HCT116 (cell line): Measurements from ENCODE around the gene PLCB4.

Experiments used
- CTCF ChIP-seq, 3 experiments: fragments of 200-600 bp in 1 of 3; sonication (generic) in 1 of 3; IDR thresholded peaks in 2 of 3; conservative IDR thresholded peaks in 1 of 3; 2 replicates each; pipeline ENCODE4 v1.5.1; 2012 to 2017; ENCODE audit warnings: low read depth in 2 of 3, low read length in 2 of 3, antibody characterized with exemption in 1 of 3, borderline replicate concordance in 1 of 3, control low read depth in 1 of 3, mild to moderate bottlenecking in 1 of 3, mixed read lengths in 1 of 3, mixed run types in 1 of 3, moderate library complexity in 1 of 3; ENCODE audit not compliant: insufficient read depth in 1 of 3
- EZH2phosphoT487 ChIP-seq: fragments of 200-600 bp; IDR thresholded peaks from 2 replicates; pipeline ENCODE4 v1.6.1; 2018; ENCODE audit warnings: antibody characterized with exemption, borderline replicate concordance
- POLR2AphosphoS5 ChIP-seq: IDR thresholded peaks from 2 replicates; pipeline ENCODE4 v1.6.1; 2011; ENCODE audit warnings: mild to moderate bottlenecking, low read depth, low read length, moderate library complexity
- TCF7L2 ChIP-seq: IDR thresholded peaks from 2 replicates; pipeline ENCODE4 v1.7.0; 2011; ENCODE audit warnings: borderline replicate concordance, inconsistent platforms; ENCODE audit not compliant: insufficient read depth, insufficient read length; ENCODE audit errors: extremely low read depth
- TF ChIP-seq, protein P1 (sequence below): IDR thresholded peaks from 2 replicates; pipeline ENCODE4 v1.6.1; 2012; ENCODE audit warnings: low read depth

DNA sequence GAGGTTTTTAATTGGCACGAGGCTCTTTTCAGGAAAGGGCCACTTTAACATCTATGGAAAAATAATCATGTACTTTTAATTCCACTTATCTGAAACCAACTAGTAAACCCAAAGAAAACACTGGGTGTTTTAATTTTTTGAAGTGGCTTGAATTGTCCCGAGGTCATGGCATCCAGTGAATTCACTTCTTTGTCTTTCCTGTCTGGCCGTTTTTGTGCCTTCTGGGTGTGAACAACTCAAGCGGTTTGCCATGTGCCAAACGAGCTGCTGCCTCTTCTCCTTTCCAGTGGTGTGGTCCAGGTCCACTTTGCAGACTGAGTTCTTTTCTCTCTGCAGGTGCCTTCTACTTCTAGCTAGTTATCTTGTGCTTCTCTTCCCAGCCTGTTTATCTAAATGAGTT is 117.5 kb downstream of the PLCB4 start:
- TF ChIP-seq, protein P1, sequence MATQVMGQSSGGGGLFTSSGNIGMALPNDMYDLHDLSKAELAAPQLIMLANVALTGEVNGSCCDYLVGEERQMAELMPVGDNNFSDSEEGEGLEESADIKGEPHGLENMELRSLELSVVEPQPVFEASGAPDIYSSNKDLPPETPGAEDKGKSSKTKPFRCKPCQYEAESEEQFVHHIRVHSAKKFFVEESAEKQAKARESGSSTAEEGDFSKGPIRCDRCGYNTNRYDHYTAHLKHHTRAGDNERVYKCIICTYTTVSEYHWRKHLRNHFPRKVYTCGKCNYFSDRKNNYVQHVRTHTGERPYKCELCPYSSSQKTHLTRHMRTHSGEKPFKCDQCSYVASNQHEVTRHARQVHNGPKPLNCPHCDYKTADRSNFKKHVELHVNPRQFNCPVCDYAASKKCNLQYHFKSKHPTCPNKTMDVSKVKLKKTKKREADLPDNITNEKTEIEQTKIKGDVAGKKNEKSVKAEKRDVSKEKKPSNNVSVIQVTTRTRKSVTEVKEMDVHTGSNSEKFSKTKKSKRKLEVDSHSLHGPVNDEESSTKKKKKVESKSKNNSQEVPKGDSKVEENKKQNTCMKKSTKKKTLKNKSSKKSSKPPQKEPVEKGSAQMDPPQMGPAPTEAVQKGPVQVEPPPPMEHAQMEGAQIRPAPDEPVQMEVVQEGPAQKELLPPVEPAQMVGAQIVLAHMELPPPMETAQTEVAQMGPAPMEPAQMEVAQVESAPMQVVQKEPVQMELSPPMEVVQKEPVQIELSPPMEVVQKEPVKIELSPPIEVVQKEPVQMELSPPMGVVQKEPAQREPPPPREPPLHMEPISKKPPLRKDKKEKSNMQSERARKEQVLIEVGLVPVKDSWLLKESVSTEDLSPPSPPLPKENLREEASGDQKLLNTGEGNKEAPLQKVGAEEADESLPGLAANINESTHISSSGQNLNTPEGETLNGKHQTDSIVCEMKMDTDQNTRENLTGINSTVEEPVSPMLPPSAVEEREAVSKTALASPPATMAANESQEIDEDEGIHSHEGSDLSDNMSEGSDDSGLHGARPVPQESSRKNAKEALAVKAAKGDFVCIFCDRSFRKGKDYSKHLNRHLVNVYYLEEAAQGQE, result no peak
- TF ChIP-seq CTCF (IDR thresholded peaks at IDR 0.05 in 2 of 3, conservative IDR thresholded peaks at IDR 0.05 in 1 of 3; ENCODE audit: borderline replicate concordance in 1 of 3, insufficient read depth in 1 of 3, low read depth in 2 of 3, low read length in 2 of 3), result no peak
- TF ChIP-seq TCF7L2, result no peak
- no peak for TF ChIP-seq EZH2phosphoT487
- no peak for TF ChIP-seq POLR2AphosphoS5
